ES-I3 (cell line): ENCODE results near the gene AQP6.
"Not testable (repeated sequence)": the region's sequence is repeated elsewhere in the genome, so short reads cannot be mapped to it uniquely, and the experiment has no call there.

Source experiments
- H3K36me3 ChIP-seq: 2 replicates; pipeline ENCODE4 v1.6.1; 2013; ENCODE audit warnings: mild to moderate bottlenecking, low read length, control low read depth, moderate library complexity; ENCODE audit not compliant: insufficient read depth
- H3K4me1 ChIP-seq: 2 replicates; pipeline ENCODE4 v1.6.1; 2013; ENCODE audit warnings: mild to moderate bottlenecking, control low read depth, low read length; ENCODE audit not compliant: insufficient read depth
- H3K9ac ChIP-seq: 2 replicates; pipeline ENCODE4 v1.6.1; 2013; ENCODE audit warnings: low read depth, mild to moderate bottlenecking, low read length, moderate library complexity
- H3K9me3 ChIP-seq: 2 replicates; pipeline ENCODE4 v1.6.1; 2013; ENCODE audit warnings: mild to moderate bottlenecking, low read length, moderate library complexity; ENCODE audit not compliant: control insufficient read depth, insufficient read depth

AQP6 gene

GRCh38 chr12:49979791-49980190 is 7.0 kb downstream of the AQP6 start:
- H3K9ac ChIP-seq = no peak overlapping the region
- no peaks in the 10 kb centered on the region for H3K9me3 ChIP-seq
- no peaks in the 10 kb centered on the region for H3K36me3 ChIP-seq
- H3K4me1 ChIP-seq = peaks cover 7% of the 10 kb centered on the region

GRCh38 chr12:49980501-49981349 is 8.0 kb downstream of the AQP6 start:
- H3K9ac ChIP-seq = no peak overlapping the region
- H3K36me3 ChIP-seq = peaks cover 3% of the 10 kb centered on the region; the same call in 1 of the 2 replicates
- no peaks in the 10 kb centered on the region for H3K9me3 ChIP-seq
- peaks cover 11% of the 10 kb centered on the region for H3K4me1 ChIP-seq

DNA sequence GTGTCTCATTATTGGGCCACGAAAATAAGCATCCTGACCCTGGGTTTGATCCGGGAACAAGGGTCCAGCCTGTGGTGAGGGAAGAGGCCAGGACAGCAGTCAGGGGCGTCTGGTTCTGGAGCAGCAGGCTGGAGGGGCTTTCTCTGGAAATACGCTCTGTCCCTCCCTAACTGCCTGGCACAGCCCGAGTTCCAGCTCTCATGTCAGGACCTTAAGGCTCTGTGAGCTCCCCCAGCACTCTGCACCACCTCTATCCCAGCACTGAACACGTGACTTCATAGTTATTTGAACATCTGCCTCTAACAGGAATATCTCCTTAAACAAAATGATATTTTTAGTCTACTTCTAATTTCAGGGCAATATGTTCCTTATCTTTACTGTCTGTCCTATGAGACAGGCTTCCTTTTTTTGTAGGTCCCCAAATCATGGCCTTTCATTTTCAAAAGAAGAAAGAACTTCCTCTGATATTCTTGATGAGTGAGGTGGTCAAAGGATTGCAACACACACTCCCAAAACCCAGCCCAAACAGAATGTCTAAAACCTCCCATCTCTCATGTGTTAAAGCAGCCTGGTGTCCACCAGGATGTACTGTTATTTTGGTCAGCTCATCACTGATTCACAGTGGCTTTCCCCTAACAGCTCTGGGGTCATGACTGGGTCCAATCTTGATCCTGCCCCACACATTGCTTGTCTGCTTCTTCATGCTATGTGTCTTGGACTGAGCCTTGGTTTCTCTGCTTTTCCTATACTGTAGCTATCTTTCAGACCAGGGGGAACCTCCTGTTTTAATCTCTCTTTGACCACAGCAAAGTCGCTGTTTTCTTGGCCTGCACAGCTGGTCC is 9.7 kb downstream of the AQP6 start:
- no peak overlapping the region for H3K9ac ChIP-seq

DNA sequence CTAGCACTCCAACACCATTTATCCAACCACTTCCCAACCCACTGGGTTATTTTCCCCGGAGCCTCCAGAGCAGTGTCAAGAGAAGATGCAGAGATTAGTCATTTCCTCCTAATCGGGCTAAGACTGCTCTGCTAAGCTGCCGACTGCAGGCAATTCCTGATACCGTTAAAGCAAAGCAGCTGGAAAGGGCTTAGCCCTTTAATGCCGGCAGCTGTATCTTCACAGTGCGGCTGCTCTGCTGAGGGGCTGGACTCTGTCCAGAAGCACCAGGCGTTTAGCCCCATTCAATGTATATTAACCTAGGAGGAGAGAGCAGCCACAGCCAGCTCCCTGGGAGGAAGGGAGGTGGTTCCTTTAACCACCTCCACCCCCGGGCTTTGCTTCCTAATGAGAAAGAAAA is 11.1 kb downstream of the AQP6 start:
- Histone ChIP-seq H3K9ac (no peak overlapping the region), H3K36me3 (peaks cover 6% of the 10 kb centered on the region; the same call in 1 of the 2 replicates), H3K9me3 (no peaks in the 10 kb centered on the region), H3K4me1 (peaks cover 8% of the 10 kb centered on the region; the same call in 1 of the 2 replicates)

More for the DNA sequence above, 9.7 kb downstream of the AQP6 start:
- peaks cover 11% of the 10 kb centered on the region for H3K4me1 ChIP-seq
- H3K9me3 ChIP-seq = no peaks in the 10 kb centered on the region
- peaks cover 3% of the 10 kb centered on the region; the same call in 1 of the 2 replicates for H3K36me3 ChIP-seq

DNA sequence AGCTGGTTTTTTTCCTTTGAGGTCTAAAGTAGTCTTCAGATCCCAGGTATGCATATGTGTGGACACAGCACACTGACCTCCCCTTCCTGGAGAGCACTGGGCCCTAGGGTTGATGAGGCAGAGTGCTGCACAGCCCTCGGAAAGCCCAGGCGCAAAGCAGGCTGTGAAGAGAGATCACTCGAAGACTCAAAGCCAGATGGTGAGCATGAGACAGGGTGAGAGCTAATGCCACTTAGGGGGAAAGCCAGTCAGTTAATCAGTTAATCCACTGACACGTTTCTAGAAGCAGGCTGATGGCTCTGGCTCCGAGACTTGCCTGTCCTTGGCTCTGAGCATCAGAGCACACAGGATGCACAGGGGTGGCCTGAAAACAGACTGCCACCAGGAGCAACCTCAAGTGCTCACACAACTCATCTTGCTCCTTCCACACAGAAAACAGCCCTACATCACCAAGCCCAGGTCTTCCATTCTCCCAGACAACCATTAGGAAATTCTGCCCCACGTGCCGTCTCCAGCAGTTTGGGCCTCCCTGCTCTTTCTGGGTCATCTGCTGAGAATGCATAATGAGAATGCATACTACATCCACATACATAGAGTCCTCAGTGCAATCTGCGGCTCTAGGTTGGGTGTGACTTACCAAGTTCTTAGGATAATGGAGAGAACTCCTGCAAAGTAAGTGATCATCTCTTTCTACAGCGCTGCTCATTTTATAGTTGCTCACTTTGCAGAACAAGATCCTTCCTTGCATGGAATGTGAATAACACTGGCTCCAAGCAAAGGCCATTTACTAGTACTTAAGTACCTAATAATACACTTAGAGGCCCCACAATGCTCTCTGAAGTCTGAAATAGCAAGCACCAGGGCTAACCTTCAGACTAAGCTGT is 12.0 kb downstream of the AQP6 start:
- no peak overlapping the region for H3K9ac ChIP-seq

DNA sequence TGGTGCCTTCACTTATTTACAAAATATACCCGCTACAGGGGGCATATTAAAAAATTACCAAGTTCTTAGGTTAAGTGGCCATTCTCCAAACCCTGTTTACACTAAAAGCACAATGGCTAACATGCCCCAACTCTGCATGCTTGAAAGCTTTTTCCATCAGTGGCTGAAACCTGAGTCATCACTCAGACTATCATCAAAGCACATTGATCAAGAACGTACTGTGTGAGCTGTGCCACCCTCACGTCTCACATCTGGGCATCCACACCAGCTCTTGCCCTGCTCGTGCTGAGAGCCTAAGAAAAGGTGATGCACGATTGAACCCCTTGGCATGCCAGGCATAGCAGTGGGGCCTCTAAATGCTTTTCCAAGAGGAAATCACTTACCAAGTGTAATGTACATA is 13.2 kb downstream of the AQP6 start:
- Histone ChIP-seq H3K9me3 (no peaks in the 10 kb centered on the region), H3K4me1 (0 out of 2 replicates have a peak, but pooled peaks cover 4% of the 10 kb centered on the region), H3K36me3 (peaks cover 8% of the 10 kb centered on the region), H3K9ac (no peak overlapping the region)

More for the DNA sequence above, 12.0 kb downstream of the AQP6 start:
- Histone ChIP-seq H3K36me3 (peaks cover 6% of the 10 kb centered on the region; the same call in 1 of the 2 replicates), H3K9me3 (no peaks in the 10 kb centered on the region), H3K4me1 (0 out of 2 replicates have a peak, but pooled peaks cover 4% of the 10 kb centered on the region)

GRCh38 chr12:49986476-49986875 is 13.7 kb downstream of the AQP6 start:
- H3K9me3 ChIP-seq, H3K9ac ChIP-seq, H3K36me3 ChIP-seq, H3K4me1 ChIP-seq: not testable (repeated sequence)

DNA sequence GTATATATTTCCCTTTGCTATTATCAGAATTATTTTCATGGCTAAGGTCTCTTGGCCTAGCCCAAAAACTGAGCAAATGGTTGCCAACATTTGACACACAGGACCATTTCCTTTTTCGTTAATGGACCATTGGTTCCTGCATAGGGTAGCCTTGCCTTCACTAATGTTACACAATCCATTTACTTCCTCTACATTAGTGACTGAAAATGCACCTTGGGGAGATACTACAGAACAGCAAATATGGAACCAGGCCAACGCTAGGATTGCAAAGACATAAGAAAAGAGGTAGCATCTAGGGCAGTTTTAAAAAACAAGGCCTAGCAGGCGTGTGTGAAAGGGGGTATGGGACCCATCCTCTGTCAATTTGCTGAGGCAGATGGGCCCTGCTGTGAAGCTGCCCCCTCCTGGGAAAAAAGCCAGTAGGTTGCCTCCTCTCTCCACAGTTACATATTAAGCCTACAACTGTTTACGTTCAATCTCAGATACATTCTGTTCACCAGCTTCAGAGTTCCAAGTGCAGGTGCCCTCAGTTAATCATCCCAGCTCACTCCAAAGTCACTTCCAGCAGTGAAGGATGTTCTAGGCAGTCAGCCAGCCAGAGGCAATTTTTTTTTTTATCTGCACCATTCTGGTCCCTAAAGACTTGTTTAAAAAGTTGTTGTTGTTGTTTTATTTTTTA is 15.0 kb downstream of the AQP6 start:
- peaks cover 15% of the 10 kb centered on the region for H3K36me3 ChIP-seq
- H3K9ac ChIP-seq = no peak overlapping the region
- 0 out of 2 replicates have a peak, but pooled peaks cover 4% of the 10 kb centered on the region for H3K4me1 ChIP-seq
- H3K9me3 ChIP-seq = no peaks in the 10 kb centered on the region

DNA sequence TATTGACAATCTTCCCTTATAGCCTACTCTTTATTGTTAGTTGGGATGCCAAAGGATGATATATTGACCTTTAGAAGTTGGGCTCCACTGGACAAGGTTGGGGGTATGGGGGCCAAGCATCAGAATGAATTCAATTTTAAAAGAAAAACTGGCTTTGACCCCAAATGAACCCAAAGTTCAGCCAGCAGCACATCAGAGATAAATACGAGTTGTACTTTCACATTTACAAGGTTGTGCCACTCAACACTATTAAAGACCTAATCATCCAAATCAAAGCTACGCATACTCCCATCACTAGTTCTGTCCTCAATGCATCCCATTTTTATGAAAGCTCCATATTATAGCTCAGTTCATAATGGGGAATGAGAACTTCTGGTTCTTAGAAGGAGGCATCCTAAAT is 16.7 kb downstream of the AQP6 start:
- not testable (repeated sequence) for H3K9me3 ChIP-seq, H3K4me1 ChIP-seq, H3K9ac ChIP-seq
- peaks cover 20% of the 10 kb centered on the region for H3K36me3 ChIP-seq

DNA sequence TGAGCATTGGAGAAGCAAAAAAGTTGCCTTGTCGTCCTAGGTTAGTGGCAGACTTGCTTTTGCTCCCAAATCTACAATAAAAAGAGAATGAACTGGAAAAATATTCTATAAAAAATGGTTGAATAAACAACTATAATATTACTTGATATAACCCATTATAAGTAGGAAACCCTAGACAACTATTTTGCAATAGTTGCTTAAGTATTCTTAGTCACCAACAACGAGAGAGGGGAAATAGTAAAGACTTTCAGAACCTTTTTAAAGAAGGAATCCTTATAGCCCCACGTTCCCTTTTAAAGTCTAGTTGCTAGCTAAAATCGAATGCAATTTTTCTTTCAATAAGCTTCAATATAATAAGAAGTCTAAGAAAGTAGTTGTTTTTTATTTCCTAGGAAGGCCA is 17.5 kb downstream of the AQP6 start:
- peaks cover 21% of the 10 kb centered on the region for H3K36me3 ChIP-seq
- H3K4me1 ChIP-seq = 0 out of 2 replicates have a peak, but pooled peaks cover 1% of the 10 kb centered on the region
- no peak overlapping the region for H3K9ac ChIP-seq
- H3K9me3 ChIP-seq = no peaks in the 10 kb centered on the region

- Histone ChIP-seq H3K9me3 (no peaks in the 10 kb centered on the region), H3K9ac (no peak overlapping the region), H3K4me1 (no peaks in the 10 kb centered on the region), H3K36me3 (peaks cover 20% of the 10 kb centered on the region)
Observed at GRCh38 chr12:49998453-49998852, 25.7 kb downstream of the AQP6 start.

DNA sequence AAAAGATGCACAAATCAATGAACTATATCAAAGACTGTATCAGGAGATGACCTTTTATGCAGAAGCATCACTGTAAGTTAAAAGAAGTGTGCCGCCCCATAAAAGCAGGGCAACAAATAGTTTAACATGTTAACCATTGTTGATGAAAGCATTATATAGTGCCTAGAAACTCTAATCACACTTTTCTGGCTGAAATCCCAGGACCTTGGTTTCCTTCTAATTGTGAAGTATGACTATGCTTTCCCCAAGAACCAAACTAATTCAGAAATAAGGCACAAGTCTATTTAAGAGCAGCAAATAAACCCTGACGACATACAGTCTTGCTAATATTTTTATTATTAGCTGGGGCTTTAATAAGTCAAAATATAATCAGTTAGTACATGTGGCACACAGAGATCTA is 30.8 kb downstream of the AQP6 start:
- Histone ChIP-seq H3K36me3 (peaks cover 15% of the 10 kb centered on the region), H3K9me3 (no peaks in the 10 kb centered on the region), H3K4me1 (no peaks in the 10 kb centered on the region), H3K9ac (no peak overlapping the region)

DNA sequence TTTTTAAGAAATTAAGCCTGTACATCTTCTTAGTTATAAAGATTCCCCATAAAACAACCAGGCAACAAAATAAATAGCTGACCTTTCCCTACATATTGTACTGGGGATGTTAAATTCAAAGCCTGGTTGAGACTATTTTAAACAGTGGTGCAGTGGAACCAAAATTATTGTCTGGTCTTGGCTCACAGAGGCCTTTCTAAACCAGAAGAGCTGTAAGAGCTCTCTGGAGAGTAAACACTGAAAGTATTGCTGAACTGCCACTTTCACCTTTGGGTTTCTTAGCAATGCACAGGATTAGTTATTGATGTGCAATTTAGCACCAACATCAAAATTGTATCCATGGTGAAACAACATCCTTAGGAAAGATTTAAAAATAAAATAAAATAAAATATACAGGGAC is 31.9 kb downstream of the AQP6 start:
- Histone ChIP-seq H3K4me1 (no peaks in the 10 kb centered on the region), H3K36me3 (peaks cover 7% of the 10 kb centered on the region), H3K9ac (no peak overlapping the region), H3K9me3 (no peaks in the 10 kb centered on the region)
